Right renal pelvis (tissue), 4 donors: Measurements from ENCODE around the gene EIF6. TPM values are rescaled to one million over a fixed set of nuclear protein-coding genes. Genes with fewer than 3 reads are reported as not detected.
"Not testable (repeated sequence)": the region's sequence is repeated elsewhere in the genome, so short reads cannot be mapped to it uniquely, and the experiment has no call there.

Source experiments
- DNase-seq, 4 donors: peaks; one replicate each; pipeline ENCODE4 v3.0.0-alpha.2; 2013; ENCODE audit warnings: low read depth in 4 of 4, low spot score in 3 of 4, missing footprints in 1 of 4
- polyA plus RNA-seq, 4 donors: library from polyadenylated mRNA; unstranded; fragments of 120-200 nt; gene quantifications; one replicate each; pipeline ENCODE4 v1.2.1, GENCODE V29; 2013; ENCODE audit not compliant: insufficient read length in 4 of 4

The EIF6 gene
- polyA plus RNA-seq, 4 donors, result 123 to 173 (median 137) TPM

- no peak for DNase-seq
Observed at GRCh38 chr20:35263532-35264341, 20.8 kb downstream of the EIF6 start.

- DNase-seq, result peak in 3 of 4 donors; percentile 62 to 74 (median 70)
Observed at GRCh38 chr20:35262731-35263531, 21.6 kb downstream of the EIF6 start.

GRCh38 chr20:35262321-35262720 is 22.3 kb downstream of the EIF6 start:
- not testable (repeated sequence) for DNase-seq

- DNase-seq, result no peak
Observed at GRCh38 chr20:35260426-35260825, 24.1 kb downstream of the EIF6 start.

- no peak for DNase-seq
Observed at GRCh38 chr20:35257175-35257909, 27.2 kb downstream of the EIF6 start.

- no peak for DNase-seq
Observed at GRCh38 chr20:35254448-35254999, 30.0 kb downstream of the EIF6 start.

- no peak for DNase-seq
Observed at GRCh38 chr20:35253010-35253409, 31.6 kb downstream of the EIF6 start.

GRCh38 chr20:35252598-35252997 is 32.0 kb downstream of the EIF6 start:
- not testable (repeated sequence) for DNase-seq

- no peak for DNase-seq
Observed at GRCh38 chr20:35252037-35252461, 32.5 kb downstream of the EIF6 start.

- no peak for DNase-seq
Observed at GRCh38 chr20:35251613-35251940, 33.0 kb downstream of the EIF6 start.

- no peak for DNase-seq
Observed at GRCh38 chr20:35248641-35249475, 35.7 kb downstream of the EIF6 start.

- no peak for DNase-seq
Observed at GRCh38 chr20:35246723-35247122, 37.8 kb downstream of the EIF6 start.

GRCh38 chr20:35243986-35244385 is 40.6 kb downstream of the EIF6 start:
- DNase-seq, result no peak

- DNase-seq, result no peak
Observed at GRCh38 chr20:35243317-35243716, 41.3 kb downstream of the EIF6 start.

GRCh38 chr20:35240811-35241293 is 43.7 kb downstream of the EIF6 start:
- no peak for DNase-seq

- no peak for DNase-seq
Observed at GRCh38 chr20:35240083-35240810, 44.3 kb downstream of the EIF6 start.

- no peak for DNase-seq
Observed at GRCh38 chr20:35238735-35239134, 45.8 kb downstream of the EIF6 start.

- no peak for DNase-seq
Observed at GRCh38 chr20:35238170-35238569, 46.4 kb downstream of the EIF6 start.

GRCh38 chr20:35237486-35237885 is 47.1 kb downstream of the EIF6 start:
- DNase-seq, result no peak
